Activated naive CD8-positive, alpha-beta T cell treated with anti-CD3 and anti-CD28 coated beads, Interleukin-2, amount 50 U/mL, for 24 hours (primary cell): ENCODE measurements around the gene MCL1.

Experiments used
- ATAC-seq: fragments of 150-1000 bp; cut with Tn5 transposase; one replicate; pipeline ENCODE4 v1.10.0; 2021
- DNase-seq: peaks from one replicate; pipeline ENCODE4 v3.0.0; 2021
- H3K27ac Mint-ChIP-seq: one replicate; pipeline ENCODE4 v1.8.0; 2021; ENCODE audit warnings: mild to moderate bottlenecking, mixed read lengths
- H3K27me3 Mint-ChIP-seq: one replicate; pipeline ENCODE4 v1.8.0; 2021; ENCODE audit warnings: mixed read lengths
- H3K36me3 Mint-ChIP-seq: one replicate; pipeline ENCODE4 v1.8.0; 2021; ENCODE audit warnings: low read depth, mixed read lengths
- H3K4me1 Mint-ChIP-seq: one replicate; pipeline ENCODE4 v1.8.0; 2021; ENCODE audit warnings: mixed read lengths
- H3K4me3 Mint-ChIP-seq: one replicate; pipeline ENCODE4 v1.8.0; 2021; ENCODE audit warnings: mild to moderate bottlenecking, moderate library complexity, mixed read lengths
- H3K9me3 Mint-ChIP-seq: one replicate; pipeline ENCODE4 v1.8.0; 2021; ENCODE audit warnings: mixed read lengths

Gene MCL1

DNA sequence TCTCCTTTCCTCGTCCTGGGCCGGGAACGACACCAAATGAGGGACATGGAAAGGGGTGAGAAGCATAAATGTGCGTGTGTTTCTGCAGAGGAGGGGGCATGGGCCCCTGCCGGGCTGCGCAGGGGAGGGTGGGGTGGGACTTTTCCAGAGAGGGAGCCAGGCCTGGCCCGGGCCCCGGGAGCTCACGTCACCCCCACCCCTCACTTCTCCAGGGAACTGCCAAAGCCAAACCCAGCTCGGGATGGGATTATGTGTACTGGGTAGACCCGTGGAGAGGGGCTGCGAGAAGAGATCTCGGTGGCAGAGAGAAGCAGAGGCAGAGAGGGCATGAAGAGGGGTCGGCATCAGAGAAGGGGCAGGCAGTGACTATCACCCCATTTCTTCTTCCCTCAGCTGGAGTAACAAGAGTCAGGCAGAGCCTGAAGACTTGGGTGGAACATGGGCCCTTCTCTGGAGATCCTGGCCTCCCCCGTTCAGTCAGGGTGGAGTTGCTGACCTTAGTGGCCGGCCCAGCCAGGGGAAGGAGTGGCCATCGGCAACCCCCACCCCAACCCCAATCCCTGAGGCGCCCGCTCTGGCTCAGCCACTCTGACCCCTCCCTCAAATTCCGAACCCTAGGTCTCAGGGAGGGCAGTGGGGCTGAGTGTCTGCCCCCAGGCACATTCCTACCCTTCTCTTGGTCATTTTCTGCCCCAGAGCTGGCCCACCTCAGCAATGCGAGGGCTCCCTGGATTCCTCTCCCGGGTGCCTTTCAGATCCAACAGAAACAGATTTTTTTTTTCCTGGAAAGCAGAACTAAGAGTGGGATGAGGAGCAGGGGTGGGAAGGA, 29.0 kb downstream of the MCL1 start:
- peaks cover 35% of the 10 kb centered on the region for H3K27me3 Mint-ChIP-seq
- no peaks in the 10 kb centered on the region for H3K36me3 Mint-ChIP-seq
- no peak overlapping the region for H3K27ac Mint-ChIP-seq
- H3K4me3 Mint-ChIP-seq, result peak overlapping the region; percentile 70
- ATAC-seq (no peak), DNase-seq (no peak)
- peaks cover 29% of the 10 kb centered on the region for H3K4me1 Mint-ChIP-seq
- no peaks in the 10 kb centered on the region for H3K9me3 Mint-ChIP-seq

DNA sequence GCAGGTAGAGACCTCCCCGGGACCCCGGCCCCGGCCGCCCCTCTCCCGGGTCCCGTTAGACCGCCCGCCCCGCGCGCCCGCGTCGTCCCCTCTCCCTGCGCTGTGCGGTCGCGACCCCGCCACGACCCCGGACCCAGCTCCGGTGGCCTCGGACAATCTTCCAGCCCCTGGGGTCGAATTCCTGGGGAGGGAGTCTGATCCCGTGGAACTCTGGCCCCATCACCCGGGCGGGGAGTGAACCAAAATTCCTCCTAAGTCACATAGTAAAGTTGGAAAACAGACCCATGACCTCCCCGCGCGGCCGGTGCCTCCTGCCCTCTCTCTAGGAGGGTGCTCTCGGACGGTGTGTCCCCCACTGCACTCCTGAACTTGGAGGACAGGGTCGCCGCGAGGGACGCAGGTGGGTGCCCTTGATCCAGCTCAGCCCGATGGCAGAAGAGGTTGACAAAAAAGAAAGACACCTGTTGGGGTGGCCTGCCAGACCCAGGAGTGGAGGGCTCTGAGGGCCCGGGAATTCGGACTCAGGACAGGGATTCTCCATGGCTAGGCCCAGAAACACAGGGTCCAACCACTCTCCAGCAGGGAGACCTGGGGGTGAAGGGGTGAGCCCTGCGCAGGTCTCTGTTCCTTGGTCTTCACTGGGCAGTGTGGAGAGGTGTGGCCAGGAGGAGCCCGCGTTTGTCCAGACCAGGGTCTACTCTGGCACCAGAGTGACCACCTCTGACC, 29.8 kb downstream of the MCL1 start:
- Mint-ChIP-seq H3K27ac (no peak overlapping the region), H3K9me3 (no peaks in the 10 kb centered on the region), H3K4me1 (peaks cover 31% of the 10 kb centered on the region), H3K27me3 (peaks cover 37% of the 10 kb centered on the region), H3K36me3 (no peaks in the 10 kb centered on the region), H3K4me3 (peak overlapping the region; percentile 70)
- no peak for ATAC-seq
- DNase-seq, result no peak

- Mint-ChIP-seq H3K4me1 (peaks cover 31% of the 10 kb centered on the region), H3K27ac (no peak within 1 kb of the TSS), H3K27me3 (peaks cover 37% of the 10 kb centered on the region), H3K4me3 (peak within 1 kb of the TSS; percentile 75), H3K36me3 (no peaks in the 10 kb centered on the region), H3K9me3 (no peaks in the 10 kb centered on the region)
- DNase-seq (peak; percentile 53), ATAC-seq (peak; percentile 73)
These were observed 30.5 kb downstream of the MCL1 start, which contains the start of gene ADAMTSL4 for GRCh38 chr1:150548632-150549495. ADAMTSL4 (plus strand) TSS chr1:150549408; CDS start chr1:150552289, 2,881 bp downstream.

GRCh38 chr1:150548324-150548631, 31.1 kb downstream of the MCL1 start:
- H3K36me3 Mint-ChIP-seq, result no peaks in the 10 kb centered on the region
- peaks cover 40% of the 10 kb centered on the region for H3K27me3 Mint-ChIP-seq

DNA sequence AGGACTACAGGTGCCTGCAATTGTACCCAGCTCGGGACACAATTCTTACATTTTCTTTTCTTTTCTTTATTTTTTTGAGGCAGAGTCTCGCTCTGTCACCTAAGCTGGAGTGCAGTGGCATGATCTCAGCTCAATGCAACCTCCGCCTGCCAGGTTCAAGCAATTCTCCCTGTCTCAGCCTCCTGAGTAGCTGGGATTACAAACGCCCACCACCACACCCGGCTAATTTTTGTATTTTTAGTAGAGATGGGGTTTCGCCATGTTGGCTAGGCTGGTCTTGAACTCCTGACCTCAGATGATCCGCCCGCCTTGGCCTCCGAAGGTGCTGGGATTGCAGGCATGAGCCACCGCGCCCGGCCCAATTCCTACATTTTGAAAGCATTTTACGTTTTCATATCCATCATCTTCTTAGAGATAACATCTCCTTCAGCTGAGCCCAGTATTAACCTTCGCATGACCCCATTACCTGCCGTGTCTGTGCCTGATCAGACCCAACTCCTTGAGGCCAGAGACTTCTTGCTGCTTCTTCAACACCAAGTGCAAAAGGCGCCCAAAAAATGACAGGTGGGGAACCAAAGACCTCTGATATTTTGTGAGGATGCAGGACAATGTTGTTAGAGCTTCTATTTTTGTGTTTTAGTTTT, 33.0 kb downstream of the MCL1 start:
- peaks cover 41% of the 10 kb centered on the region for H3K27me3 Mint-ChIP-seq
- H3K27ac Mint-ChIP-seq, result no peak overlapping the region
- H3K36me3 Mint-ChIP-seq, result no peaks in the 10 kb centered on the region
- H3K4me3 Mint-ChIP-seq, result no peak overlapping the region
- peaks cover 19% of the 10 kb centered on the region for H3K4me1 Mint-ChIP-seq
- DNase-seq (no peak), ATAC-seq (no peak)
- H3K9me3 Mint-ChIP-seq, result no peaks in the 10 kb centered on the region

More at GRCh38 chr1:150548324-150548631, 31.1 kb downstream of the MCL1 start:
- DNase-seq (no peak), ATAC-seq (no peak)
- Mint-ChIP-seq H3K4me3 (peak overlapping the region; percentile 75), H3K9me3 (no peaks in the 10 kb centered on the region), H3K27ac (no peak overlapping the region), H3K4me1 (peaks cover 31% of the 10 kb centered on the region)

DNA sequence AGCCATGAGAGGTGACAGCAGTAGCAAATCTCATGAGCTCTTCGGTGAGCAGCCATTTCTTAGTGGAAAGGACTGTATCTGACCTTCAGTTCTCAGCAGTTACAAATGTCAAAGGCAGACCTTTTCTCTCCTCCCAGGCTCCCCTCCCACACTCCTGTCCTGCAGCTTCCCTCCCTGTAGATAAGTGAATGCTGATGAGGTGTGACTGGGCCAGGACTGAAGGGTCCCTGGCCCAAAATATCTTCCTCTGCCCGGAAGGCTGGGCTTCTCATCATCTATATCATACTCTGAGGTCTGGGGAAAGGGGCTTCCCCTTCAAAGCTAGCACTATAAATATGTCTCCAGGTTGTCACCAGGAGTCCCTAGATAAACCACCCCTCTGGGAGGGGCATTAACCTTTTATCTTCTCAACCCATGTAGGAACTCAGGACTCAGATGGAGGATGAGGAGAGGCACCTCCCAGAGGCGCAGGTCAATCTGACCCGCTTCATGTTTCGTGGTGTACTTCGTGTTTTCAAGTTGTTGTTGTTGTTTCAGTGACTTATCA, 33.9 kb downstream of the MCL1 start:
- Mint-ChIP-seq H3K4me3 (no peak overlapping the region), H3K36me3 (no peaks in the 10 kb centered on the region), H3K27ac (no peak overlapping the region), H3K9me3 (no peaks in the 10 kb centered on the region), H3K4me1 (peaks cover 14% of the 10 kb centered on the region), H3K27me3 (peaks cover 34% of the 10 kb centered on the region)
- ATAC-seq (peak; percentile 35), DNase-seq (no peak)

DNA sequence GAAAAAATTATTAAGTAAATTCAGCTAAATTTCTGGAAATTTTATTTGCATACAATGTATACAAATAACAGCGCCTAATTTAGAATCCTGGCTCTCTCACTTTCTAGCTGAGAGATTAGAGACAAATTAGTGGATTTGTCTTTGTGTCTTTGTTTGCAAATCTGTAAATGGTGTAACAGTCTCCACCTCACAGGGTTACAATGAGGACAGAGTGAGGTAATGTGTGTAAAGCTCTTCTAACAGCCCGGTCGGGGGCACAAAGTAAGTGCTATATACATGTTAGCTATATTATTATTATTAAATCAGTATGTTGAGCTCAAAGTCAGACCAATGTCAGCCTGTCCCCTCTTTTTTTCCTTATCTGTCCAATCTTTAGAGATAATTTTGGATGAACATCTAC, 35.2 kb downstream of the MCL1 start:
- no peak overlapping the region for H3K4me3 Mint-ChIP-seq
- no peak overlapping the region for H3K27ac Mint-ChIP-seq
- ATAC-seq (no peak), DNase-seq (no peak)
- H3K4me1 Mint-ChIP-seq, result peaks cover 8% of the 10 kb centered on the region
- H3K27me3 Mint-ChIP-seq, result peaks cover 26% of the 10 kb centered on the region
- H3K36me3 Mint-ChIP-seq, result no peaks in the 10 kb centered on the region
- no peaks in the 10 kb centered on the region for H3K9me3 Mint-ChIP-seq

DNA sequence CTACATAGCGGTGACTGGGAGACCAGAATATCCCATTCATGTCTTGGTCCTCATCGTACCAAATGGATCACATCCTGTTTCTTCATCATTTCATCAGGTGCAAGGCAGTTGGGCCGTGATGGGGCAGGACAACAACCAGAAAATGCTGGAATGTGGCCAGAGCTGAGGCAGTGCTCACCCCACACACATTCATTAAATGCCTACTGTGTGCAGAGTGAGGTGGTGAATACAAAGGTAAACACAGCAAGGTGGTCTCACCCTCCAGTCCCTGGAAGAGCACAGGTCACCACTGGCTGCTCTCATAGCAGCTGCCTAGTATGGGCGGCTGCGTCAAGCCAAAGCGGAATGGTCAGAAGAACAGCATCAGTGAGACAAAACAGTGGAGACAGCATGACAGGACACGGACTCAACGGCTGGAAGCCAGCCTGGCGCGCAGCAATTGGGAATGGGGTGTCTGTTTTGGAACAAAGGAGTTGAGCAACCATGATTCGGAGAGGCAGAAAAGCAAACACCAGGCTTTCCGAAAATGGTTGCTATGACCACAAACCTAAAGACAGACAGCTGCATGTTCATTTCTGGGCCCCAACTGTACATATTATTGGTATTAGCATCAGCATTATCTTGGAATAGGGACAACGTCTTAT, 35.8 kb downstream of the MCL1 start:
- no peak overlapping the region for H3K27ac Mint-ChIP-seq
- no peak overlapping the region for H3K4me3 Mint-ChIP-seq
- H3K4me1 Mint-ChIP-seq, result peaks cover 8% of the 10 kb centered on the region
- no peaks in the 10 kb centered on the region for H3K9me3 Mint-ChIP-seq
- no peaks in the 10 kb centered on the region for H3K36me3 Mint-ChIP-seq
- ATAC-seq (no peak), DNase-seq (no peak)
- peaks cover 26% of the 10 kb centered on the region for H3K27me3 Mint-ChIP-seq

GRCh38 chr1:150537732-150538684, 41.4 kb downstream of the MCL1 start:
- H3K27me3 Mint-ChIP-seq, result peaks cover 7% of the 10 kb centered on the region
- peaks cover 1% of the 10 kb centered on the region for H3K4me1 Mint-ChIP-seq
- H3K36me3 Mint-ChIP-seq, result no peaks in the 10 kb centered on the region
- H3K4me3 Mint-ChIP-seq, result no peak overlapping the region
- DNase-seq (no peak), ATAC-seq (no peak)
- no peak overlapping the region for H3K27ac Mint-ChIP-seq
- H3K9me3 Mint-ChIP-seq, result no peaks in the 10 kb centered on the region

GRCh38 chr1:150536836-150537731, 42.3 kb downstream of the MCL1 start:
- Mint-ChIP-seq H3K4me3 (no peak overlapping the region), H3K36me3 (no peaks in the 10 kb centered on the region), H3K27me3 (peaks cover 2% of the 10 kb centered on the region), H3K9me3 (no peaks in the 10 kb centered on the region), H3K27ac (no peak overlapping the region), H3K4me1 (peaks cover 3% of the 10 kb centered on the region)
- no peak for DNase-seq
- ATAC-seq, result no peak

DNA sequence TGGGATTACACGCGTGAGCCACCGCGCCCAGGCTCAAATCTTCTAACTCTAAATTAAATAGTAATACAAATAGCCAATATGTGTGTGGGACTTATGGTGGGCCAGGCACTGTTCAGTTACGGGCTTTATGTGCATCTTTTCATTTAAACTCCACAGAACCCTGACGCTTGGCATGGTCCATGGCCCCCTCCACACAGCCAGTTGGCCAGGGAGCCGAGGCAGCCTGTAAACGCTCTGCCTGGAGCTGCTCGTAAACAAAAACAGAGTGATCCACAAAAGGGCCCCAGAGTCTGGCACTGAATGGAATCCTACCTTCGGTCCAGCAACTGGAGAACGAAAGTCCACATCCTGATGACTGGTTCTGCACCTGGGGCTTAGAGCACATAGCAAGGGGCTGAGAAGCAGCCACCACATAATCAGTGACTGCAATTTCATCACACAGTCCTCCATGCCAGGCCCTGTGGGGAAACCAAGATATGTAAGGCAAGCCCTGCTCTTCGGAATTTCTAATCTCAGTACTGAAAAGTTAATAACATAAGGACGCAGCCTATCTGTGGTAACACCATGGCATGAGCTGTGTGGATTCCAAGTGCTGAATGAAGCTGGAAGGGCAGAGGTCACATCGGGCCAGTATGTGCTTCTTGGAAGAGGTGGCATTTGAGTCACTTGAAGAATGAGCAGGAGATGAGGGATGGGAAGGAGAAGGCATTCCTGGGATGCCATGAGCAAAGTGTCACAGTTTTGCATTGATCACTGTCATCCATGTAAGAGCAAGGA, 43.7 kb downstream of the MCL1 start:
- peaks cover 3% of the 10 kb centered on the region for H3K4me1 Mint-ChIP-seq
- no peak overlapping the region for H3K4me3 Mint-ChIP-seq
- H3K36me3 Mint-ChIP-seq, result no peaks in the 10 kb centered on the region
- no peak overlapping the region for H3K27ac Mint-ChIP-seq
- H3K27me3 Mint-ChIP-seq, result peaks cover 2% of the 10 kb centered on the region
- ATAC-seq (no peak), DNase-seq (no peak)
- no peaks in the 10 kb centered on the region for H3K9me3 Mint-ChIP-seq
